NB4 (cell line): ENCODE measurements around the gene KDM4B.
A peak's percentile ranks its signal among the peaks of the same experiment; 100 is the strongest.

ENCODE experiments used
- DNase-seq: peaks from one replicate; pipeline ENCODE4 v3.0.0; 2010; ENCODE audit warnings: low read depth
- H3K4me3 ChIP-seq: one replicate; pipeline ENCODE4 v1.5.1; 2011; ENCODE audit warnings: mild to moderate bottlenecking, low read depth, low read length, moderate library complexity
- MYC ChIP-seq: IDR thresholded peaks from 2 replicates; pipeline ENCODE4 v1.6.1; 2011; ENCODE audit warnings: low read depth, low read length
- POLR2A ChIP-seq: IDR thresholded peaks from 2 replicates; pipeline ENCODE4 v1.6.1; 2011; ENCODE audit warnings: mild to moderate bottlenecking; ENCODE audit not compliant: insufficient read length; ENCODE audit errors: extremely low read depth
- TF ChIP-seq, protein P1 (sequence below): IDR thresholded peaks from one replicate; pipeline ENCODE4 v1.5.1; 2012; ENCODE audit warnings: low read depth, low read length
- TF ChIP-seq, protein P2 (sequence below): IDR thresholded peaks from 2 replicates; pipeline ENCODE4 v1.6.1; 2011; ENCODE audit warnings: low read depth, low read length

The KDM4B gene

DNA sequence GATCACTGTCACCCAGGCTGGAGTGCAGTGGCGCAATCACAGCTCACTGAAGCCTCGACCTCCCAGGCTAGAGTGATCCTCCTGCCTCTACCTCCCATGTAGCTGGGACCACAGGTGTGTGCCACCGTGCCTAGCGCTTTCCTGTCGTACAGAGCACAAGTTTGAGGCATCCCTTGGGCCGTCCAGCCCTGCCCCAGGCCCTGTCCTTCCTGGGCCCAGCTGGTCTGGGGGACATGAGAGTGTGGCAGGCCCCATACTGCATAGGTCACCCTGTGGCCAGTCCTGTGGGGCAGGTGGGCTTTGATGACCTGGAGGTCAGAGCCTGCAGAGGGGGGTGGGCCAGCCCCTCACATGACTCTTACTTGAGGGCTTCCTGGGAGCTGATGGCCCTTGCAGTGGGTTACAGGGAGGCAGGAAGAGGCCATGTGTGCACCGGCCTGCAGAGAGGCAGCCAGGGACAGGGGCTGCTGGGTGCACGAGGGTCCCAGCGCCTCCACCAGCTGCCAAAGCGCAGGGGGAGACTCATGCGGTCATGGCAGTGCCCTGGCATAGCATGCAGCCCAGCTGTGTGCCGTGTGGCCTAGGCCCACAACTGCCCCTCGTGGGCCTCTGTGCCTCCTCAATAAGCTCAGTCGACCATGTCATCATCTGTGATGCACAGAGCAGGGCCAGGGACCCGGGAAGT is 61.4 kb downstream of the KDM4B start:
- no peak overlapping the region for H3K4me3 ChIP-seq
- TF ChIP-seq MYC (no peak), POLR2A (no peak)
- TF ChIP-seq, protein P1, sequence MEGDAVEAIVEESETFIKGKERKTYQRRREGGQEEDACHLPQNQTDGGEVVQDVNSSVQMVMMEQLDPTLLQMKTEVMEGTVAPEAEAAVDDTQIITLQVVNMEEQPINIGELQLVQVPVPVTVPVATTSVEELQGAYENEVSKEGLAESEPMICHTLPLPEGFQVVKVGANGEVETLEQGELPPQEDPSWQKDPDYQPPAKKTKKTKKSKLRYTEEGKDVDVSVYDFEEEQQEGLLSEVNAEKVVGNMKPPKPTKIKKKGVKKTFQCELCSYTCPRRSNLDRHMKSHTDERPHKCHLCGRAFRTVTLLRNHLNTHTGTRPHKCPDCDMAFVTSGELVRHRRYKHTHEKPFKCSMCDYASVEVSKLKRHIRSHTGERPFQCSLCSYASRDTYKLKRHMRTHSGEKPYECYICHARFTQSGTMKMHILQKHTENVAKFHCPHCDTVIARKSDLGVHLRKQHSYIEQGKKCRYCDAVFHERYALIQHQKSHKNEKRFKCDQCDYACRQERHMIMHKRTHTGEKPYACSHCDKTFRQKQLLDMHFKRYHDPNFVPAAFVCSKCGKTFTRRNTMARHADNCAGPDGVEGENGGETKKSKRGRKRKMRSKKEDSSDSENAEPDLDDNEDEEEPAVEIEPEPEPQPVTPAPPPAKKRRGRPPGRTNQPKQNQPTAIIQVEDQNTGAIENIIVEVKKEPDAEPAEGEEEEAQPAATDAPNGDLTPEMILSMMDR = no peak
- TF ChIP-seq, protein P2, sequence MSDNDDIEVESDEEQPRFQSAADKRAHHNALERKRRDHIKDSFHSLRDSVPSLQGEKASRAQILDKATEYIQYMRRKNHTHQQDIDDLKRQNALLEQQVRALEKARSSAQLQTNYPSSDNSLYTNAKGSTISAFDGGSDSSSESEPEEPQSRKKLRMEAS = no peak
- DNase-seq = no peak

- no peak overlapping the region for H3K4me3 ChIP-seq
- TF ChIP-seq, protein P1 = no peak
- TF ChIP-seq, protein P2 = no peak
- TF ChIP-seq POLR2A = no peak
- TF ChIP-seq MYC = no peak
- no peak for DNase-seq
Measured at GRCh38 chr19:5030822-5031221, 61.9 kb downstream of the KDM4B start.

DNA sequence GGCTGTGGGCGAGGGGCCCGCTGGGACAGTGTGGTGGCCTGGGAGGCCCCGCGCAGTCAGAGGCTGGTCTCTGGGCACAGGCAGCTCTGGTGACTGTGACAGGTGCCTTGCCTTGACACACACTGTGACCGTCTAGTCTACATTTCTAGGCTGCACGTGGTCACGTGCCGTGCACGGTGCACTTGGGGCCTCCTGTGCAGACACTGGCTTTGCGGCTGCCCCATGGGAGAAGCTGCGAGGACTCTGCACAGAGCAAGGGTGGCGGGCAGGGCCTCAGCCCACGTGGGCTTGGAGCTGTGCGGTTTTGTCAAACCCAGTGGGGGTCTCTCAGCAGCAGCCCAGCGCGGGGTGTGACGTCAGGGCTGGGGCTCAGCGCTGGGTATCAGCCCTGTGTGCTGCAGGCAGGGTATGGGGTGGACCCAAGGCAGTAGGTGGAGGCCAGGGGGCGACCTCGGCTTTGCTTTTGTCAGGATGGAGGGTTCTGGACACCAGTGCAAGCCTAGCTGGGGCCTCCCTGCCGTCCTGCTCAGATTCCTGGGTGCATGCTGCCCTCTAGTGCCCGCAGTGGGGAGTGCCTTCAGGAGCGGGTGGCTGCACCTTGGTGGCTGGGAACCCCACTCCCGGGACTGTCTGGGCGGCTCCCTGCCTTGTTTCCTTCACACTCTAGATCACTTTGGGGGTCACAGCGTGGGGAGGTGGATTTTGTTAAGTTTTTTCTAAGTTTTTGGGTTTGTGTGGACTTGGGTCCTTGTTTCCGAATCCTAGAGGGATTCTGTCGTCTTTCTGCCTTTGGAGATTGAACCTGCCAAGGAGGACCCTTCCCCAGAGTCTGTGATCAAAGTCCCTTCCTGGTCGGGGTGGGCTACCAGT is 62.6 kb downstream of the KDM4B start:
- peak; percentile 79 for DNase-seq
- no peak overlapping the region for H3K4me3 ChIP-seq
- TF ChIP-seq POLR2A (no peak), MYC (peak; percentile 68)
- TF ChIP-seq, protein P2 = peak; percentile 92
- TF ChIP-seq, protein P1 = peak; percentile 71

- DNase-seq = no peak
- TF ChIP-seq POLR2A (no peak), MYC (no peak)
- TF ChIP-seq, protein P1 = no peak
- TF ChIP-seq, protein P2 = no peak
- no peak overlapping the region for H3K4me3 ChIP-seq
Measured at GRCh38 chr19:5032101-5032967, 63.4 kb downstream of the KDM4B start.

DNA sequence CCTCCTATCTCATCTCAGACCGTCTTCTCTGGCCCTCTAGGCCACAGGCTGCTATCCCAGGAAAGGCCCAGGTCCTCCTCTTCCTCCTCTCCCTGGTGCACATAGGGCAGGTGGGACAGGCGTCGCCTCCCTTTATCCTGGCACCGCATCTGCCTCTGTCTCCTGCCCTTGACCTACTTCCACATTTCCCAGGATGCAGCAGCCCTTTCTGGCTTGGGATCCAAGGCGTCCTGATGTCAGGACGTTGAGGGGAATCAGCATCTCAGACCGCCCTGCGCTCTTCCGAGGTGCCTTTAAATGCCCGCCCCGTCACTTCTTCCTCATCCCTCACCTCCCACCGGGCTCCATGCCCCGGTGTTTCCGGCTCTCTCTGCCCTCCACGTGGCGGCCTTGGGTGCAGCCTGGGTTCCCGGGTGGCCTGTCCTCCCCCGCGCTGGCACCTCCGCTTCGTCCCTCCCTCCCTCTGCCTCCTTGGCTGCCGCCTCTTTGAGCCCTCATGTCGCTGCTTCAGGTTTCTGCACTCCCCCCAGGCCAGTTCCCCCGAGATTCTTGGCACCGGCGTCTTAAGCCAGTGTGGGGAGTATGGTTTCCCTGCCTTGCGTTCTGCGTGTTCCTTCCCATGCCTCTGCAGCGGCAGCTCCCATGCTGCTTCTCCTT is 66.3 kb downstream of the KDM4B start:
- DNase-seq = no peak
- no peak overlapping the region for H3K4me3 ChIP-seq
- TF ChIP-seq POLR2A (no peak), MYC (no peak)
- TF ChIP-seq, protein P1 = no peak
- TF ChIP-seq, protein P2 = no peak
